Activated T-helper 1 cell treated with Interleukin-2 at 50 U/mL for 16 hours (primary cell): ENCODE data around the gene LCN10.

Experiments used
- DNase-seq: peaks from one replicate; pipeline ENCODE4 v3.0.0-alpha.2; 2020; ENCODE audit warnings: low read depth

LCN10 gene

DNA sequence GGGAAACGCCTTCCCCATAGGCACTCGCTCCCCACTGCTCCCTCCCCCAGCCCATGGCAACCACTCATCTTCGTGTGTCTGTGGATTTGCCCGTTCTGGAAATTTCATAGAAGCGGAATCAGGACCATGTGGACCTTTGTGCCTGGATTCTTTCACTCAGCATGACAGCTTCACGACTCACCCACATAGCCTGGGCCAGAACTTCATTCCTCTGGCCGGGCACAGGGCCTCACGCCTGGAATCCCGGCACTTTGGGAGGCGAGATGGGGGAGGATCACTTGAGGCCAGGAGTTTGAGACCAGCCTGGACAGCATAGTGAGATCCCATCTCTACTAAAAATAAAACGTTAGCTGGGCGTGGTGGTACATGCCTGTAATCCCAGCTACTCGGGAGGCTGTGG is 42.4 kb downstream of the LCN10 start:
- no peak for DNase-seq

DNA sequence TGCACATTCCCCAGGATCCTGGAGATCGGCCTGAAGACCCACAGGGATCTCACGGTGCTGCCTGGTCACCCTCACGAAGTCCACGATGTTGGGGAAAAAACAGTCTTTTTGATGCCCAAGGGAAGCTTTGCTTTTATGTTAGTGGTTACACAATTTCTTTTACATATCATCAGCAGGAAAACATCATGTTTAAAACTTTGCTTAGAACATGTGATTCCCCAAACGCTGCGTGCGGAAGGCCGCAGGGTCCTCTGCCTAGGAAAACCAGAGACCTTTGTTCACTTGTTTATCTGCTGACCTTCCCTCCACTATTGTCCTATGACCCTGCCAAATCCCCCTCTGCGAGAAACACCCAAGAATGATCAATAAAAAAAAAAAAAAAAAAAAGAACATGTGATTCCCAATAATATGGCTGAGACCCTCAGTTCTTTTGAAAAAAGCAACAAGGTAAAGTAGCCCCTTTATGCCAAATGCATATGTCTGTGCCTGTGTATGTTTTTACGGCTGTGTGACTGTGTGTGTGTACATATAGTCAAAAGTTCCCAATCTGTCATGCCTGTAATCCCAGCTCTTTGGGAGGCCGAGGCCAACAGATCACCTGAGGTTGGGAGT is 44.0 kb downstream of the LCN10 start:
- DNase-seq, result no peak

DNA sequence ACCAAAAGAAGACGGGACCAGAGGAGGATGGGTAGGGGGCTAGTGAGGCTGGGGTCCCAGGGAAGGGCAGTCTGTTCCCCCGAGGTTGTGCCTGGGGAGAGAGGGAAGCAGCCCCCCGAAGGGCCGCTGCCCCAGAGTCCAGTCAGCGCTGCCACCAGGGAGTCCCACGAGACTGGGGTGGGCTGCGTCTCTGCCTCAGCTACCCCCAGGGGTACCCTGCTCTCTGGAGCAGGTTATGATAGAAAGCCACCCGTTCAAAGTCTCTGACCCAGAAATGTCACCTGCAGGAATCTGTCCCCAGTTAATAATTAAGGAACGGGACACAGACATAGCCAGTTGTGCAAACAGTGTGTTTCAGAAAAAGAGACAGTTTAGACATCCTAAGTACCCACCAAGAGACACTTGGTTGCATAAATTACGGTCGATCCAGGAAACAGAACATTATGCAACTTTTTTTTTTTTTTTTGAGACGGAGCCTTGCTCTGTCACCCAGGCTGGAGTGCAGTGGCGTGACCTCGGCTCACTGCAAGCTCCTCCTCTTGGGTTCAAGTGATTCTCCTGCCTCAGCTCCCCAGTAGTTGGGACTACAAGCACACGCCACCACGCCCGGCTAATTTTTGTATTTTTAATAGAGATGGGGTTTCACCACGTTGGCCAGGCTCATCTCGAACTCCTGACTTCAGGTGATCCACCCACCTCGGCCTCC is 44.8 kb downstream of the LCN10 start:
- no peak for DNase-seq

DNA sequence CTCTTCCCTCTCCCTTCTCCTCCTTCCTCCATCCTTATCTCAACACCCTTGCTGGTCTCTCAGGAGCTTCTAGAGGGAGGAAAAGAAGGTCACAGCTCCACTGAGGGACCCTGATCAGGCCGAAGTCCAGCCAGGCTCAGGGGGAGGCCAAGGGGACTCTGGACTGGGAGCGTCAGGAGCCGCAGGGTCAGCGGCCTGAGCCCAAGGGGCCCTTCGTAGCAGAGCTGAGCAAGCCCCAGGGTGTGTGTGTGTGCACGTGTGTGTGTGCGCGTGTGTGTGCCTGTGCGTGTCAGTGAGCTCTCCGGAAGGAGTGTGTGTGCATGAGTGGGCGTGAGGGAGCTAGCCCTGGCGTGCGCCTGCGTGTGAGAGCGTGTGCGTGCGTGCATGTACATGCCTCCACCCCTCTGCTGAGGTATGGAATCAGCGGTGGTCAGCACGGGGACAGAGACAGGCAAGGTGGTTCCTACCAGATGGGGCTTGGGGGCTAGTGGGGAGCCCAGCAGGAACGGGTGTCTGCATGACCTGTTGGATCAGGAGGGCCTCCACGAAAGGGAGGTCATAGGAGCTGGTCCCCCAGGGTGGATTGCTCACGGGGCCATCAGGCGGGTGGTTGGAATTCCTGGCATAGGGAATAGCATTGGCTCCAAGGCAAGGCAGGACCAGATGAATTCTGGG is 45.5 kb downstream of the LCN10 start:
- DNase-seq, result no peak

DNA sequence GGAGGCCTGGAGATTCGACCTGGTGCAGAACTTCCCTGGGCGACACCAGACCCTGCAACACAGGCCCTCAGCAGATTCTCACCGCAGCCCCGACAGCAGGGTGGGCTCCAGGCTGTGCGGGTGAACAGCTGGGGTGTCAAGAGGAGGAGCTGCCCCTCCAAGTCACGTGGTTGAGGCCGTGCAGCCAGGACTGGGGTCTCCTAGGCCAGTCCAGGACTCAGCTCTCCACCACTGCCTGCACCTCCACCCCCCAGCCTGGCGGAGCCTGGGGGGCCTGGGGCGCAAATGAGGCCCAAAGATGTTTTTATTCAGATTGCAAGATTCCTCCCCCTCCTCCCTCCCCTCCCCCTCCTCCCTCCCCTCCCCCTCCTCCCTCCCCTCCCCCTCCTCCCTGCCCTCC is 46.2 kb downstream of the LCN10 start:
- no peak for DNase-seq

DNA sequence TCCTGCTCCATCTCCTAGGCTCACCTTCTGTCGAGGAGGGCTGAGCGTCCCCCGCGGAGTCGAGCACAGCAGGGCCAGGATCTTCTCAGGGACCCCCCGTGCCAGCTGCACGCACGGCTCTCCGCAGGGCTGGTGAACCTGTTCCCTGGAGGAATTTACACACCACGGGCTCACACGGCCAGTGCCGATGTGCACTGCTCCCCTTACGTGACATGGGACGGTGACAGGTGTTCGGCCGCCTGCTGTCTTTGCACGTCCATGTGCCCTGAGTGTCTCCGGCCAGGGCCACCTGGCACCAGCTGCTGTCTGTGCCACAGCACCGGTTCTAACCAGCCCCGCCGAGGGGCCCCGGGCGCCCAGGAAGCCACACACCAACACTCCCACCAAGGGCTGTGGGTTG is 46.8 kb downstream of the LCN10 start:
- no peak for DNase-seq

DNA sequence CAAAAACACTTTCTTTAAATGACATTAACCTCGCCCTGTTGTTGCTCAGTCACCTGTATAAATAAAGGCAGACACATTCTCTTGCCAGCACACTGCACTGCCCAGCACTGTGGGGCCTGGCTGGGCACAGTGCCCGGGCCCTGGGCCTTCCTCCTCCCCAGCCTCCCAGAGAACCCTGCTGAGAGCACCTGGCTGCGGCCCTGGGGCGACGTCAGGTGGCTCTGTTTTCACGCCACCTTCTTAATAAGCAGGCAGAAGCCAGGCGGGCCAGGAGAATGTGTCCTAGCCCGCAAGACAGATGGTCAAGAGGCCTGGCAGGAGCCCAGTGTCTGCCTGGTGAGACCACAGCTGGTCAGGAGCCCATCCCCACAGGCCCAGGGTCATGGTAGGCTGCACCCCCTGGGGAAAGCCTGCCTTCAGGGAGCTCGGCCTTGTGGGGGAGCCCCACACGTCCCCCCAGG is 47.3 kb downstream of the LCN10 start:
- DNase-seq, result no peak

DNA sequence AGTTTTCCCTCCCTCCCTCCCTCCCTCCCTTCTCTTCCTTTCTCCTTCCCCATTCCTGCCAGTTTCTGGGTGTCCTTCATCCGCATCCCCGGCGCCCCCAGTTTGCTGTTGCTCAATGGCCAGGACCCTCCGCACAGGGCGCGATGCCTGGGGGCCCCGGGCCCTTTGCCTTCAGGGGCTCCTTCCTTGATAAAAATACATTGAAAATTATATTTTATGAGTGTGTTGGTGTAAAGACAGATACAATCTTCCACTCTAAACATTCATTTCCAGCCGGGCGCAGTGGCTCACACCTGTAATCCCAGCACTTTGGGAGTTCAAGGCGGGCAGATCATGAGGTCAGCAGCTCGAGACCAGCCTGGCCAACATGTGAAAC is 47.9 kb downstream of the LCN10 start:
- DNase-seq, result no peak

DNA sequence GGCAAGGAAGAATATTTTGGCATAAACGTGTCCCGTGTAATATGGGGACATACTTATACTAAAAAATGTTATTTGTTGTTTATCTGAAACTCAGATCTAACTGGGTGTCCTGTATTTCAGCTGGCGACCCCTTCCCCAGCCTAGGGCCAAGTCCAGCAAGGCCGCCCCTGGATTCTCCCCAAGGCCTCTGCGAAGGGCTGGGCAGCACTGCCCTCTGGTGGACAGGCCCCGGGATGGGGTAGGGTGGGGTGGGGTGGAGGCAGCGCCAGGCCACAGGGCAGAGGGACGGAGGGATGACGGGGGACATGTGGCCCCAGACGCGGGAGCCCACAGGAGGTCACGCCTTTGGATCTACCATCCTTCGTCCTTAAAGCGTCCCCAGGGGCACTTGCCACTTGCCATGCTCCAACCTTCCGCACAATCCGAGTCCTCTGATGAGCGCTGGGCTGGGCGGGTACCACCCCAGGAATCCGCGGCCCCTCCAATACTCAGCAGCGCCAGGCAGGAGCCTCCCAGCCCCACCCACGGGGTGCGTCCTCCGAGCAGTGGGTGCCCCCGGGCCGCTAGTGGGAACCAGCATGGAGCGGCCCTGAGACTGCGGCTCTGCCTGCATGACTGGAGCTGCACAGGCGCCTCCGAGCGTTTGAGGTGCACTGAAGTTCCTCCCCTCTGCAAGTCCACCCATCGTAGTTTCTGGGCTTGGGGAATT is 48.4 kb downstream of the LCN10 start:
- DNase-seq, result no peak

DNA sequence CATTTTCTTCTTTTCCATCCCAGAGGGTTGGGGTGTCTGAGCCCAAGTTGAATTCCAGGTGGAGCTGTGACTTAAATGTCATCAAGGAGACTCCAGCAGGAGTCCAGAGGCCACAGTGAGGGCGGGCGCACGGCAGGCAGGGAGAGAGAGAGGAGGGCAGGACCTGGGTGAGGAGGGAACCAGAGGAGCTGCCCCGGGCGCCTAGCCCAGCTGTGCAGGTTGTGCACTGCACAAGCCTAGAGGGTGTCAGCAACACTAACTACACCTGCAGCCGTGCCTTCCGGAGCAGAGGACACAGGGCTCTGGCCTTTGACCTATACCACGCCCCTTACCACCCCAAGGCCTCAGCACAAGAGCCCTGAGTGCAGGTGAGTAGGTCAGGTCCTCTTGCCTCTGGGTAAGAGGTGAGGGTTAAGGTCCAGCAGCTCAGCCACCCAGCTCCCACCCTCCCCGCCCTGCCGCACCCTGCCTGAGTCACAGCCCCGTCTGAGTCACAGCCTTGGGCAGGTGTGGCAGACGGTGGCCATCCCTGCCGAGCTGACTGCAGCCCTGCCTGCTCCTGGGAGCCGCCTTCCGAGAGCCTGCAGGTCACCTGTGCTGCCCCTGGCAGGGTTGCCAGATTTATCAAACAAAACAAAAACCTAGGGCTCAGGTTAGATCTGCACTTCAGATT is 49.1 kb downstream of the LCN10 start:
- no peak for DNase-seq

DNA sequence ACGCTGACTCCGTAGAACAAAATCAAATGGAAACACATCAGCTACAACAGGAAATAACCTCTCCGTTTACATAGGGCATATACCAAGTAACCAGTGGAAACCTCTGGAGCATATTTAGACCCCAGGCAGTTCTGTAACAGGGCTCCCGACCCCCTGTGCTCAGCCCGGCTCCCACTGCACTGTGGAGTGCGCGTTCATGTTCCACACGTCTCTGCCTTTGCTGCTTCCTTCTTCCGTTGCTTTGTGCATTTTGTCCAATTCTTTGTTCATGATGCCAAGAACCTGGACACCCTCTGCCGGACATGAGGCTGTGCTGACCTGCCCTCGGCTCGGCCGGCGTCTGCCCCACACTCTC is 49.6 kb downstream of the LCN10 start:
- DNase-seq, result no peak

DNA sequence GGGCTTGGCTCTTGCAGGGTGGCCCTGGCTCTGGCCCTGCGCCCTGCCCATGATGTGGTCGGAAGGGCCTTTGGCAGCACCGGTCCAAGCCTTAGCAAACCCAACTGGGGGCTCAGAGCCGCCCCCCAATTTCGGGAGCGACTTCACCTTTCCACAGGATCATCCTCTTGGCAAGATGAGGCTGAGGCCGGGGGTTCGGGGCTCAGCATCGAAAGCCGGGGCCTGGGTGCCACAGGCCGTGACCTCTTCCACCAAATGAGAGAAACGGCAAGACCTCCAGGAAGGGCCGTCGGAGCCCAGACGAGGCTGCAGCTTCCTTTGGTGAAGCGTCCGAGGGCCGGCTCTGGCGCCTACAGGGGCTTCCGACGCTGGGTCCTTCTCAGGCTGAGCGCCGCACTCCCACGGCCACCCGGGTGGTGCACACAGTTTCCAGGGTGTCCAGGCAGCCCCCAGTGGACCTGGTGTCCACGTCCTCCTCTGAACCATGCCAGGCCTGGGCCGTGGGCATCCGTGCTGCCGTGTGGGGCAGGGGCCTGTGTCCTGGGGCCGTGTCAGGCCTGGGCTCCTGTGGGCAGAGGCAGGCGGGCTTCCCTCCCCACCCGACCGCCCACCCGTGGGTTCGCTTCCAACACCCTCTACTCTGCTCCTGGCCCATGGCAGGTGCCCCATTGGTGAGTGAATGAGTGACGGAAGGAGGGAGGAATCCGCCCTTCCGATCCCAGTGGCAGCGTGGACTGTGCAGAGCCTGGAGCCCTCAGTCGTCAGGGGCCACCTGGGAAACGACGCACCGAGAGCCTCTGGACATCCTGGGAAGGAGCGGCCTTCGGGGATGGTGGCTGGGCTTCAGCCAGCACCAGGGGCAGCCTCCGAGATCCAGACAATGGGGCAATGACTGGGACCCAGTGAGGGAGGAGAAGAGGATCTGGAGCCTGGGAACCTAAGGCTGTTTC is 50.3 kb downstream of the LCN10 start:
- DNase-seq, result no peak

DNA sequence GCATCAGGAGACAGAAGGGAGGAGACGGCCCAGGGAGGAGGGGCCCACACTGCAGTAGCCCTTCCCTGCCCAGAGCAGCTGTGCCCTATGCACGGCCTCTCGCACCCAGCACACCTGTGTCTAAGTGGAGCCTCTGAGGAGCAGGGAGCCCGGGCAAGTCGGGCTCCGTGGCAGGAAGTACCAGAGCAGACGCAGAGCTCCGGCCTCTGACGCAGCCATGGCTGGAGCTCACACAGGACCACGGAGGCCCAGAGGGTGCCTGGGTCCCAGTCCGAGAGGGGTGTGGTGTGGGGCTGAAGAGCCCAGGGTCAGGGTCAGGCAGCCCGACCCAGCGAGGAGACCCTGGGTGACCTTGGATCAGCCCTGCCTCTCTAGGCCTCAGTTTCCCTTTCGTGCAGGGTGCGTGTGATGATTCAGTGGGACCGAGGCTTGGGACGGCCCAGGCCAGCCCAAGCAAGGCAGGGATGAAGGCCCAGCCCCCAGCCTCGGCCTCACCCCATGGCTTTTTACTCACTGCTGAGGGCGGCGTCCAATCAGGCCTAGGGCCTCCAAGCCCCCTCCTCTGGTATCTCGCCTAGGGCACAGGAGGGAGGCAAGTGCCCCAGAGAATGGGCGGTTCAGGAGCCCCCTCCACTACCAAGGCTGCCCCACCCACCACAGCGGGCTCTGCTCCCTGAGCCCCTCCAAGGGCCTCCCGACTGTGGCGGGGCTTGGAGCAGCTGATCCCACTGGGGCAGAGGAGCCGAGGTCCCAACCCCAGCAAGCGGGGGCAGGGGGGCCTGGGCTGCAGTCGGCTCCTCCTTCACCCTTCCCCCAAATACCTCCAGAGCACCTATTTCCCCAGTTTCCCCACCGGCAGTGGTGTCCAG is 51.2 kb downstream of the LCN10 start:
- no peak for DNase-seq

DNA sequence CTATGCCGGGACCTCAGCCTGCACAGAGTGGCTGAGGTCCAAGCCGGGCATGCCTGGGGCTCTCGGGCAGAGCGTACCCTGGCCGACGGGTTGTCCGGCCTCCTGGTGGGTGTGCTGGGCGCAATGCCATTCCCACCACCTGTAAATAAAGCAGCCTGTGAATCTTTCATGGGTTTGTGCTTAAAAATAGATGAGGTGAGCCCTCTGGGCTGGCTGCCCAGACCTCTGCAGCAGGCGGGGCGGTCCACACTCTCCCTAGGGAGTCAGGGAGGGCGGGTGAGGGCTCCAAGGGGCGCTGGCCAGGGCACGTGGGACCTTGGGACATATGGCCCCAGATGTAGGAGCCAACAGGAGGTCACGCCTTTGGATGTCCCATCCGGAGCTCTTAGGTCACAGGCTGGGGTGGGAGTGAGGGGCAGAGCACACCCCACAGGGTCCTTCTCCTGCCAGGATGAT is 51.9 kb downstream of the LCN10 start:
- no peak for DNase-seq

DNA sequence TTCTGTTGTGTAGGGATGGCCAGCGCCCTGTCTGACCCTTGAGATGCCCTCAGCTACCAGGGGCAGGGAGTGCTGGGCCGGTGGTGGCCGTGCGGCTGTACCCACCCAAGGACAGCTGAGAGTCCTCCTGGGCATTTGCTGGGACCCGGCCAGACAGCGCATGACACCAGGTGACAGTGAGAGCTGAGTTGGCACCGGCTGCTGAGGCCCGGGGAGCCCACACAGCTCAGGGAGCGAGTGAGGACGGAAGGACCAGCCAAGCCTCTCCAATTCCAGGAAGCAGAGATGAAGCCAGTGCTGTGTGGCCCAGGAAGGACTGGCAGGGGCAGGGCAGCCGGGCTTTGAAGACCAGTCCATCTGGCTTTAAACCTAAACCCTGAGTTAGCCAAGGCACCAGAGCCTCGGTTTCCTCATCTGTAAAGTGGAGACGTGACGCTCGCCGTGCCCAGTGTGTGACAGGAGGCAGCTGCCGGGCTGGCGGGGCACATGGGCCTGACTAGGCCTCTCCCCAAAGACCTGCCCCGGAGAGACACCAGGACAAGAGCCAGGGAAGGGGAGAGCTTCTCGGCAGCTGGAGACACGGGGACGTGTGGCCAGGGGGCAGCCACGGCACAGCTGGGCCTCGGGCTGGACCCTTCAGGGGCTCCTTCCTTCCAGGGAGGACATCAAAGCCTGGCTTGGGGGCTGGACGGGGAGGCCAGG is 52.5 kb downstream of the LCN10 start:
- no peak for DNase-seq

DNA sequence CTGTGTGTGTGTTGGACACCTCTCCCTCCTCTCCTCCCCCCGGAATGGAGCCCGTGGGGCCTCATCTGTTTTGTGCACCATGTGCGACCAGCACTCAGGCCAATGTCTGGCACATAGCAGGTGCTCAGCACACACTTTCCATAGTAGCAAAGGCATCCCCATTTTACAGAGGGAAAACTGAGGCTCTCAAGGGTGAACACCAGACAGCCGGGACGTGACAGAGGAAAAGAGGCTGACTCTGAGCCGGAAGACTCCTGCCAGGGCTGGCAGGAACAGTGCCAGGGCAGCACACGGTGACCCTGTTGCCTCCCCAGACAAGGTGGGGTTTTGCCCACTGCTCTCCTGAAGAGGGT is 53.7 kb downstream of the LCN10 start:
- DNase-seq, result no peak

DNA sequence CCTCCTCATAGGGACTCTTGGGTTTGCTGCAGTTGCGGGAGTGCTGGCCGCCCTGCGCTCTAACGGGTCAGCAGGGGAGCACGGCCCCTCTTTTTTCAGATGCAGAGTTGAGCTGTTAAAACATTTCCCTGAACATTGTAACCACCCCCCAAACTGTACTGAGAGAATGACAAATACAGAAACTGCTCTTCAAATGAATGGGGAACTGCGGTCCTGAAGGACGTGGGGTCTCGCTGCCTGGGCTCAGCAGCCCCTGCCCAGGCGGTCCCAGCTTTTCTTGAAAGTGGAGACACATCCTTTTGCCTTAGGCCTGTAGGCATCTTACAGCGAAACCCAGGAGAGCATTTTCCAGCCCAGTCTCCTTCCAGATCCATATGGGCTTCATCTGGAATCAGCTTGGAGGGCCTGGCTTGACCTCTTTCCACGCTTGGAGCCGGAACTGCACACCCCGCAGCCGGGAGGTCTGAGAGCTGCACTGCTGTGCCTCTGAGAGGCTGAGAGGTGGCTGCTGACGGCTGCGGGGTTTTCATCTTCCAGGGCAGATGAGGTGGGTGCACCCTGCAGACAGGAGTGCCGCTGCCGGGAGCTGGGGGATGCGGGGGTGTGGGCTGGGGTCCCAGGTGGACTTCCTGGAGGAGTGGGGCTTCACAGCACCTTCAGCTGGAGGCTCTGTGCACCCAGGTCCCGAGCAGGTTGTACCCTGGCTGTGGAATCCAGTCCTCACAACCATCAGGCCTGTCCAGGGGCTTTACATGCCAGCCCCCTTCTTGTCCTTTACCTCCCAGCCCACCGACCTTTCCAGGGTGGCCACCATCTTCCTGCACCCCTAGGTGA is 54.2 kb downstream of the LCN10 start:
- no peak for DNase-seq
